LNCaP clone FGC (cell line): ENCODE results near the gene OPTN.

Source experiments
- DNase-seq: peaks from one replicate; pipeline ENCODE4 v3.0.0-alpha.2; 2011; ENCODE audit warnings: low read depth
- H3K4me3 ChIP-seq: 2 replicates; pipeline ENCODE4 v1.5.1; 2011; ENCODE audit warnings: mild to moderate bottlenecking, low read depth, low read length, control low read depth
- CTCF ChIP-seq: IDR thresholded peaks from 2 replicates; pipeline ENCODE4 v1.5.1; 2012; ENCODE audit warnings: mild to moderate bottlenecking; ENCODE audit not compliant: control insufficient read depth, insufficient read depth; ENCODE audit errors: extremely low read depth

OPTN gene

DNA sequence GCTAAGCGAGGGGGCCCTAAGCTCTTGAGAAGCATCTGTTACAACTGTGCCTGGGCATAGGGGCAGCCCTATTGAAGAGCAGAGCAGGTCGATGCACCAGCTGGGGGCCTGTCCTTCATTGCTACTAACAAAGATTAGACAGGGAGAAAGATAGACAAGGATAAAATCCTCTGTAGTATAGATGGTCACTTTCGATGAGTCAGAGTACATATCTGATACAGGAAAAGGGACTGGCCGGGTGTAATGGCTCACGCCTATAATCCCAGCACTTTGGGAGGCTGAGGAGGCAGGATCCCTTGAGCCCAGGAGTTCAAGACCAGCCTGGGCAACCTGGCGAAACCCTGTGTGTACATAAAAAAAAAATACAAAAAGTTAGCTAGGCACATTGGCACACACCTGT lies 13.6 kb downstream of the OPTN start:
- H3K4me3 ChIP-seq, result no peak overlapping the region
- no peak for DNase-seq
- no peak for TF ChIP-seq CTCF

DNA sequence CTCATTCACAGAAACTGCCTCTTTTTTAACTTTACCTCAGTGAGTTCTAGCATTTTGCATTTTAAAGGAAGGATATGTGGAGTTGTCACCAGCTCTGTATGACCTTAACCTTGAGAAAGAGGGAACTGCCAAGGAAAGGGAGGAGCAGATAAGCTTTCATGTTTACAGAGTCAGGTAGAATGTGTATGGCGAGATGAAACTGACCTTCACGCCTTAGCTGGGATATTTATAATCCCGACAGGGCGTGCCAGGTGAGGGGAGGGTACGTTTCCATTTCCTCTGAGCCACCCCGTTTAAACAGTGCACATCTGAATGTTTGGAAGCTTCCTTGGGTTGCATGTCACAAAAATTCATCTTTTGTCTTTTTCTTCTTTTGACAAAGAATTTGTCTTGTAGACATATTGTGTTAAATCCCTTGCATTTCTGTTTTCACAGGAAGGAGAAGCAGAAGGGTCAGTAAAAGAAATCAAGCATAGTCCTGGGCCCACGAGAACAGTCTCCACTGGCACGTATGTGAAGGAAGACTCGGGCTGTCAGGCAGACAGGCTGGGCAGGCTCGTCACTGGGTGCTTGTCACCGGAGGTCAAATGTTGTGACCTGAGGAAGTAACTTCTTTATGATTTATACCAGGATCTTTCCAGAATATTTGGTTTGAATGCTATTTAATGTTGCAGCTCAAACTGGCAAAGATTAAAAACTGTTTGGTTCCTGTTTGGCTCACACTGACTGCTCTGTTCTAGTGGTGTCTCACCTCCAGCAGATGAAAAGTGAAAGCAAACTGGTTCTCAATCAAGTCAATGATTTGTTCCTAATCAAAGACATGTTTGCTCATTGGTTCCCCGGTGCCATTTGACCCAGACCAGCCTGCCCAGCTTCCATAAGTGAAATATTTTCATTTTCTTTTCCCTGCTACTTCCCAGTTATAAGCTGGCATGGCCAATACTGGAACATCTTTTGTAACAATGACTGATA lies 16.2 kb downstream of the OPTN start:
- TF ChIP-seq CTCF, result no peak
- DNase-seq, result no peak
- H3K4me3 ChIP-seq, result no peak overlapping the region

DNA sequence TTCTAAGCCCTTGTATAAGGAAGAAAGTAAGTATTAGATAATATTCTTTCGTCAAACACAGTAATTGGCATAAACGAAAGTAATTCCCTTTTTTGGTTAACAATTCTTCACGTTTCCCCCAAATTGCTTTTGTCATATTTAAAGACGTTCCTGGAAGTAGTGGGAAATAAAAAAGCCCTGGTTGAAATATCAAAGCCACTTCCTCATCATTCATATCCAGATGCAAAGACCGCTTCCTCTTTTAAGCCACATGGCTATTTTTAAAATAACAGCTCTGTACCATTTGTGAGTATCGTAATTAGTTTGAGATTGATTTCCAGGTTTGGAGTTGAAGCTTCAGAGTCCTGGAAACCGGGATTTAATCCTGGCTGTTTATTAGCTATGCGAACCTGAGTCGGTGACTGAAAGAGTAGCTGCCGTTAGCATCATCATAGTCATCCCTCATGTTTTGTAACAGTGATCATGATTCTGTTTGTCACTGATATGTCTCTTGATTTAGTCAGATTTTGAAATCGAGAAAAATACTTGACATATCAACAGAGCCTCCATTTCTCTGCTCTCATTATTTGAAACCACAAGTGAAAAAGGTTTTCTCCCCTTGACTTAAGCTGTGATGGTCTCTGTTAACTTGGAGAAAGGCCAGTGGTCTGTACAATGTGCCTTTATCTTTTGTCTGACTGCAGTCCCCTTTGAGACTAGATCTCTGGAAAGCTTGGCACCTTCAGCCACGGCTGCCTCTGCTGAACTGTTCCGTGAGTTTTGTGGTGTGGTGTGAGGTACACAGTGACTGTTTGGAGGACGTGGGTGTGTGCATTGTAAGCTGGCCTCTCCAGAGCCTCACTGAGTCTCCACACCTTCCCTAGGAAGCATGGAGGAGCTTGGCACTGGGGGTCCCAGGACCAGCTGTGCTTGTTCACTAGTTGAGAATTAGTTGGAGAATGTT lies 18.1 kb downstream of the OPTN start:
- TF ChIP-seq CTCF, result no peak
- DNase-seq, result no peak
- no peak overlapping the region for H3K4me3 ChIP-seq

GRCh38 chr10:13118784-13119410 lies 18.9 kb downstream of the OPTN start:
- no peak overlapping the region for H3K4me3 ChIP-seq
- TF ChIP-seq CTCF, result no peak
- no peak for DNase-seq

GRCh38 chr10:13120786-13121499 lies 21.0 kb downstream of the OPTN start:
- H3K4me3 ChIP-seq, result no peak overlapping the region
- no peak for TF ChIP-seq CTCF
- no peak for DNase-seq

- no peak overlapping the region for H3K4me3 ChIP-seq
- DNase-seq, result no peak
- TF ChIP-seq CTCF, result no peak
These were observed 21.5 kb downstream of the OPTN start for GRCh38 chr10:13121500-13121854.
